Left ventricle myocardium inferior (tissue), 1 donor: ENCODE results near the gene OASL. TPM values are rescaled to one million over a fixed set of nuclear protein-coding genes. Genes with fewer than 3 reads are reported as not detected.

ENCODE experiments used
- DNase-seq: peaks from one replicate; pipeline ENCODE4 v3.0.0-alpha.2; 2020
- H3K27ac ChIP-seq: fragments of 200-600 bp; replicated peaks from 2 replicates; pipeline ENCODE4 v1.8.0; 2021
- H3K27me3 ChIP-seq: fragments of 200-600 bp; 2 replicates; pipeline ENCODE4 v1.8.0; 2021; ENCODE audit warnings: low read depth
- H3K36me3 ChIP-seq: fragments of 200-600 bp; 2 replicates; pipeline ENCODE4 v1.8.0; 2021
- H3K4me1 ChIP-seq: fragments of 200-600 bp; 2 replicates; pipeline ENCODE4 v1.8.0; 2021
- H3K4me3 ChIP-seq: fragments of 200-600 bp; 2 replicates; pipeline ENCODE4 v1.8.0; 2021; ENCODE audit warnings: mild to moderate bottlenecking, moderate library complexity
- H3K9me3 ChIP-seq: fragments of 200-600 bp; replicated peaks from 2 replicates; pipeline ENCODE4 v1.8.0; 2021
- intact Hi-C: fragments of 100-400 bp; cut with micrococcal nuclease; formaldehyde crosslinking; loops from one replicate; pipeline ENCODE4 v1.11.0; 2022
- total RNA-seq: library from RNA; stranded (reverse); fragmentation: NEBNext Ultra II Directional; extraction: Animal tissue kit (Norgen Biotek cat#: 25700); gene quantifications from one replicate; pipeline ENCODE4 v1.2.1, GENCODE V29; 2021
- TF ChIP-seq, protein P1 (sequence below): fragments of 200-600 bp; IDR thresholded peaks from 2 replicates; pipeline ENCODE4 v1.8.0; 2021; ENCODE audit warnings: antibody characterized with exemption, mild to moderate bottlenecking, borderline replicate concordance
- donor health status: DM: no; HTN: yes; CAD: no; lungs with severe emphysema.

The OASL gene
- total RNA-seq, 1 donor from 2014 or later: 0.25 TPM

DNA sequence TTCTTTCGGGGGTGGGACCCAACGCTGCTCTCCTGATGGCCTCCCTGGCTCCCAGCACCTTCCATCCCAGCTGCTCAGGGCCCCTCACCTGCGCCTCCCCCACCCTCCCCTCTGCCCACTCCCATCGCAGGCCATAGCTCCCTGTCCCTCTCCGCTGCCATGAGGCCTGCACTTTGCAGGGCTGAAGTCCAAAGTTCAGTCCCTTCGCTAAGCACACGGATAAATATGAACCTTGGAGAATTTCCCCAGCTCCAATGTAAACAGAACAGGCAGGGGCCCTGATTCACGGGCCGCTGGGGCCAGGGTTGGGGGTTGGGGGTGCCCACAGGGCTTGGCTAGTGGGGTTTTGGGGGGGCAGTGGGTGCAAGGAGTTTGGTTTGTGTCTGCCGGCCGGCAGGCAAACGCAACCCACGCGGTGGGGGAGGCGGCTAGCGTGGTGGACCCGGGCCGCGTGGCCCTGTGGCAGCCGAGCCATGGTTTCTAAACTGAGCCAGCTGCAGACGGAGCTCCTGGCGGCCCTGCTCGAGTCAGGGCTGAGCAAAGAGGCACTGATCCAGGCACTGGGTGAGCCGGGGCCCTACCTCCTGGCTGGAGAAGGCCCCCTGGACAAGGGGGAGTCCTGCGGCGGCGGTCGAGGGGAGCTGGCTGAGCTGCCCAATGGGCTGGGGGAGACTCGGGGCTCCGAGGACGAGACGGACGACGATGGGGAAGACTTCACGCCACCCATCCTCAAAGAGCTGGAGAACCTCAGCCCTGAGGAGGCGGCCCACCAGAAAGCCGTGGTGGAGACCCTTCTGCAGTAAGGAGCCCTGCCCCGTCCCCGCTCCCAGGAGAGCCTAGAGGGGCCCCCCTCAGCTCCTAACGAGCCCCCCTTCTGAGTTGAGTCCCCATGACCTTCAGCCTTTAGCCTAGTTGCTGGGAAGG, 60.5 kb downstream of the OASL start, which contains the start of gene HNF1A:
Gene HNF1A, plus strand, starts transcription at position 248 of the 924 bp plus-strand sequence. Its CDS starts 226 bp downstream, at position 474.
- H3K9me3 ChIP-seq: no peaks in the 10 kb centered on the region
- no peak within 1 kb of the TSS for H3K27ac ChIP-seq
- no peaks in the 10 kb centered on the region for H3K4me1 ChIP-seq
- H3K36me3 ChIP-seq: no peaks in the 10 kb centered on the region
- intact Hi-C loops: loop anchor here (10.0 kb wide), 1 partner anchor 334 kb away; the partner anchor contains the start of gene CABP1
- no peak for DNase-seq
- H3K27me3 ChIP-seq: peaks cover 20% of the 10 kb centered on the region
- no peak within 1 kb of the TSS for H3K4me3 ChIP-seq
- TF ChIP-seq, protein P1, sequence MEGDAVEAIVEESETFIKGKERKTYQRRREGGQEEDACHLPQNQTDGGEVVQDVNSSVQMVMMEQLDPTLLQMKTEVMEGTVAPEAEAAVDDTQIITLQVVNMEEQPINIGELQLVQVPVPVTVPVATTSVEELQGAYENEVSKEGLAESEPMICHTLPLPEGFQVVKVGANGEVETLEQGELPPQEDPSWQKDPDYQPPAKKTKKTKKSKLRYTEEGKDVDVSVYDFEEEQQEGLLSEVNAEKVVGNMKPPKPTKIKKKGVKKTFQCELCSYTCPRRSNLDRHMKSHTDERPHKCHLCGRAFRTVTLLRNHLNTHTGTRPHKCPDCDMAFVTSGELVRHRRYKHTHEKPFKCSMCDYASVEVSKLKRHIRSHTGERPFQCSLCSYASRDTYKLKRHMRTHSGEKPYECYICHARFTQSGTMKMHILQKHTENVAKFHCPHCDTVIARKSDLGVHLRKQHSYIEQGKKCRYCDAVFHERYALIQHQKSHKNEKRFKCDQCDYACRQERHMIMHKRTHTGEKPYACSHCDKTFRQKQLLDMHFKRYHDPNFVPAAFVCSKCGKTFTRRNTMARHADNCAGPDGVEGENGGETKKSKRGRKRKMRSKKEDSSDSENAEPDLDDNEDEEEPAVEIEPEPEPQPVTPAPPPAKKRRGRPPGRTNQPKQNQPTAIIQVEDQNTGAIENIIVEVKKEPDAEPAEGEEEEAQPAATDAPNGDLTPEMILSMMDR: no peak

DNA sequence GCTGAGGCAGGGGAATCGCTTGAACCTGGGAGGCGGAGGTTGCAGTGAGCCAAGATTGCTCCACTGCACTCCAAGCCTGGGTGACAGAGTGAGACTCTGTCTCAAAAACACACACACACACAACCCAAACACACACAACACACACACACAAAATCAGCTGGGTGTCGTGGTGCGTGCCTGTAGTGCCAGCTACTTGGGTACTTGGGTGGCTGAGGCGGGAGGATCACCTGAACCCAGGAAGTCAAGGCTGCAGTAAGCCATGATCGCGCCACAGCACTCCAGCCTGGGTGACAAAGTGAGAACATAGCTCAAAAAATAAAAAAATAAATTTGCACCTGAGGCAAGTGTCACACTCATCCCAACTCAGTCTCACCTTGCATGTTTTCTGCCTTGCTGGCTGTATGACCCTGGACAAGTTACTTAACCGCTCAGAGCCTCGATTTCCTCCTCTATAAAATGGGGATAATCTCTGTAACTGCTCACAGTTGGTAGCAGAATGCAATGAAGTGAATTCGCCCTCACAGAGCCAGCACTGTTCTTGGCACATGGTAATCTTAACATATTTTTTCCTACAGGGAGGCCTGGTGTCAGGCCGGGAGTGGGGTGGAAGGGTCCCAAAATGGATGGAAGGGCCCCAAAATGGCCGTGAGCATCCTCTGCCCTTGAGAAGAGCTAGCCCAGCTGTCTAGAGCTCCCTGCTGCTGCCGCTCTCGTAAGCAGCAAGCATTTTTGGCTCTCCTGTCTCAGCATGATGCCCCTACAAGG, 61.3 kb downstream of the OASL start:
- peaks cover 20% of the 10 kb centered on the region for H3K27me3 ChIP-seq
- no peak for DNase-seq

DNA sequence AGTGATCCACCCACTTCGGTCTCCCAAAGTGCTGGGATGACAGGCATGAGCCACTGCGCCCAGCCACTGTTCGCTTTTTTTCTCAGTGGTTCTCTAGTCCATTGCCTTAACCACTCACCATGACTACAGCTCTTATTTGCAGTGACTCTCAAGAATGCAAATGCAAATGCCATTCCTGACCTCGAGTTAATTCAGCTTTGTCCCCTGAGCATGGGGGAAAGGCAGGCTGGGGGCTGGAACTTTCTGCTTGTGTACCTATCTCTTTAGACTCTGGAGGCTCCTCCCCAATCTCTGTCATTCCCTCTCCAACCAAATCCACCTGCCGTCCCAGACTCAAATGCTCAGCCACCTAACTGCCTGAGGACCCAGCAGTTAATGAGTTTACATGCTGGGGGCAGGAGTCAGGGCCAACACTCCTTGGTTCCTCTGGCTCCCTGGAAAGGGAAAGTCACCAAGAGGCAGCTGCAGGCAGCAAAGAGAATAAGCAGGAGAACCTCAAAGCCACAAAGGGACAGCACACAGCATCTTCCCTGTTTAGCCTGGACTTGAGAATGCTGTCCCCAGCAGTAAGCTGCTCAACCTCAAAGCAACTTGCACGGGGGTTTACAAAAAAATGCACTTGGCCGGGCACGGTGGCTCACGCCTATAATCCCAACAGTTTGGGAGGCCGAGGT, 66.0 kb downstream of the OASL start:
- Histone ChIP-seq H3K9me3 (no peaks in the 10 kb centered on the region), H3K27me3 (no peaks in the 10 kb centered on the region), H3K4me3 (no peak overlapping the region), H3K36me3 (no peaks in the 10 kb centered on the region), H3K27ac (no peak overlapping the region), H3K4me1 (no peaks in the 10 kb centered on the region)
- TF ChIP-seq, protein P1: no peak
- intact Hi-C loops: loop anchor here (10.0 kb wide), 1 partner anchor 328 kb away; the partner anchor contains the start of gene CABP1
- no peak for DNase-seq

More for the DNA sequence above, 61.3 kb downstream of the OASL start:
- Histone ChIP-seq H3K4me1 (no peaks in the 10 kb centered on the region), H3K36me3 (no peaks in the 10 kb centered on the region), H3K9me3 (no peaks in the 10 kb centered on the region), H3K27ac (no peak overlapping the region), H3K4me3 (no peak overlapping the region)
- intact Hi-C loops: loop anchor here (10.0 kb wide), 1 partner anchor 333 kb away; the partner anchor contains the start of gene CABP1
- TF ChIP-seq, protein P1: no peak

DNA sequence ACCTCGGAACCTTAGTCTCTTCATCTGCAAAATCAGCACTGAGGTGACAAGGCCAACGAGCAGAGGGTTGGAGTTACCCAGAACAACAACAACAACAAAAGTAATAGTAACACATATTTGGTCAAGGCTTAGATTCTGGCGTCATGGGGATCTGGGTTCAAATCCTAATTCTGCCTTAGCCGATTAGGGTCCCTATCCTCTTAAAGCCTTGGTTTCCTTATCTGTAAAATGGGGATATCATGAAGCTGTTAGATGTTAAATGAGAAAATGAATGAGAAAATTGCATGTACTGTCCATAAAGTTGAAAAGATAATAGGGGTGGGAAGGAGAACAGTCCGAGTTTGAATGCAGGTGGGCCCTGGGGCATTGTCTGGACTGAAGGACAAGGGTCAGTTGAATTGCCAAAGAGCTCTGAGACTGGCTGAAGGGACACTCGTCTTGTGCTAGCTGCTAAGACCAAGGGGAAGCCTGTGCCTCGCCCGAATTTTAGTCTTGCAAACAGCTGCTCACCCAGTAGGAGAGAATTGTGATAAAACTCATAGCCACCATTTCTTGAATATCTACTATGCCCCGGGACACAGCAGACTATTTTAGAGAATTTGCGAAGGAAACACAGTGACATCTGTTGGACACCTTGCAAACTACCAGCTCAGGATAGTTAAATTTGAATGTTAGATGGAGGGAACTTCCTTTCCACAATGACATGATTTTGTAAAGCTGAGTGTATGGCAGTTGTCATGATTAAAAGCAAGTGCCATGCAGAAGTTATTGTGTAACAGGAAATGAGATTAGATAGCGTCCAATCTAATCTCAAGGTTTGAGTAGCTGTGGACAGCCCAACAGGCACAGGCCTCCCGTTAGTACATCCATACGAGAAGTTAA, 67.5 kb downstream of the OASL start:
- no peaks in the 10 kb centered on the region for H3K27me3 ChIP-seq
- no peak overlapping the region for H3K27ac ChIP-seq
- no peak overlapping the region for H3K4me3 ChIP-seq
- H3K4me1 ChIP-seq: no peaks in the 10 kb centered on the region
- no peaks in the 10 kb centered on the region for H3K36me3 ChIP-seq
- no peak for DNase-seq
- intact Hi-C loops: loop anchor here (10.0 kb wide), 1 partner anchor 327 kb away; the partner anchor contains the start of gene CABP1
- TF ChIP-seq, protein P1: peak; percentile 83
- no peaks in the 10 kb centered on the region for H3K9me3 ChIP-seq
